DMS 273 treated with DMSO at 0.1 percent for 48 hours (cell line): ENCODE data around the gene CD79A.
A peak's percentile ranks its signal among the peaks of the same experiment; 100 is the strongest.

Source experiments
- DNase-seq: peaks from one replicate; lab custom pipeline; 2025; lab: John Stamatoyannopoulos, UW

The CD79A gene

DNA sequence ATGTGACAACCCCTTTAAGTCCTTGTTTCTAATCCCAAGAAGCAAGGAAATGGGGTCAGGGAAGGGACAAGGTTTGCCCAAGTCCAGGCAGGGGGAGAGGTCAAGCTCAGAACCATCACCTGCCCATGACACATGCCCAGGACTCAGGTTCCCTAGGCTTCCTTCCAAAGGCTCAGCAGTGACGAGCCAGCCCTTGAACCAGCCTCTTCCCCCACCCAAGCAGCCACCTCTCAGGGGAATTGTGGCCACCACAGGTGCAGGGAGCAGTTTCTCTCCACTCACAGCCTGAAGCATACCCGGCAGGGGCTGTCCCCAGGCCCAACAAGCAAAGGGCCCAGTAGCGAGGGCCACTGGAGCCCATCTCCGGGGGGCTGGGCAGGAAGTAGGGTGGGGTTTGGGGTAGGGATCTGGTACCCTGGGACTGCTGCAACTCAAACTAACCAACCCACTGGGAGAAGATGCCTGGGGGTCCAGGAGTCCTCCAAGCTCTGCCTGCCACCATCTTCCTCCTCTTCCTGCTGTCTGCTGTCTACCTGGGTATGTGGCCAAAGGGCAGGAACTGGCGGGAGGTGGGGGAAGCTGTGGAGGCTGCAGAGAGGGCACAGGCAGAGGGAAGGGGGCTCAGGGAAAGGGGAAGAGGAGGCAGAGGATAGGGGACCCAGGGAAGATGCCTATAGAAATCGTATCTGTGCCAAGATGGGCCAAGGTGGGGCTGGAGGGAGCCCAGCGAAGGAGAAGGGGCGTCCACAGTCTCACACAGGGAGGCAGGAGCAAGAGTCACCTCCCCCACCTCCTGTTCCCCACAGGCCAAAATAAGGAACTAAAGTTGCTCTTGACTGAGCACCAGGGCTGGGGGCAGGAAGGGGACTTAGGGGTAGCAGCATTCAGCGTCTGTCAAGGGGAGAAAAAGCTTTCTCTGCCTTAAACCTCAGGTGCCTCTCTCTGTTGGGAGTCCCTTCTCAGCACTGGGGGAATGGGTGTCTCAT, at the start of gene CD79A:
CD79A (plus strand) TSS at position 433 of the 986 bp plus-strand sequence; CDS start at position 459, 26 bp downstream.
- no peak for DNase-seq

DNA sequence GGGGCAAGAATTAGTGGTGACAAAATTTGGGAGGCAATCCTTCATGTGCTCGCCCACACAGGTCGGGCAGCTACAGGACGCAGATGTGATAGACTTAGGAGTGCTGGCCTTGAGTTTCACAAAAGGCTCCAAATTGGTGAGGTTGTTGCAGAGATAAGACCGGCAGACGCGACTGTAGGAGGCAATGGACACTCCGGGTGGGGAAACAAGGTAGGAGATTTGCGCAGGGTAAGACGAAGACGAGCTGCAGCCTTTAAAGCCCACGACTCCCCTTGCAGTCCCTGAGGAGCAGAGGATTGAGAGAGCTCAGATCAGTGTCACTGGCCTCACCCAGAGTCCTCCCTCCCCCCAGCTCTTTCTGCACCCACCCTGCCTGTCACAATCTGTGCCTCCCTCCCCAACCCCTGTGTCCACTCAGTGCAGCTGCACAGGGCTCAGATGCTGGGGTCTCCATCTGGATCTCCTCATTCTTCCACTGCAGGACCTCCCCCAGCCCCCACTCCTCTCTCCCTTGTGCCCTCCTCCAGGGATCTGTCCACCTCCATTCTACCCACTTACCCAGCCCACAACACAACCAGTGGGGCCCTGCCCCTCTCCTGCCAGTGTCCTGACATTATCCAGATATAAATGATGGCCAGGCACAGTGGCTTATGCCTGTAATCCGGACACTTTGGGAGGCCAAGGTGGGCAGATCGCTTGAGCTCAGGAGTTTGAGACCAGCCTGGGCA, 38.9 kb upstream of the CD79A start:
- DNase-seq = no peak

DNA sequence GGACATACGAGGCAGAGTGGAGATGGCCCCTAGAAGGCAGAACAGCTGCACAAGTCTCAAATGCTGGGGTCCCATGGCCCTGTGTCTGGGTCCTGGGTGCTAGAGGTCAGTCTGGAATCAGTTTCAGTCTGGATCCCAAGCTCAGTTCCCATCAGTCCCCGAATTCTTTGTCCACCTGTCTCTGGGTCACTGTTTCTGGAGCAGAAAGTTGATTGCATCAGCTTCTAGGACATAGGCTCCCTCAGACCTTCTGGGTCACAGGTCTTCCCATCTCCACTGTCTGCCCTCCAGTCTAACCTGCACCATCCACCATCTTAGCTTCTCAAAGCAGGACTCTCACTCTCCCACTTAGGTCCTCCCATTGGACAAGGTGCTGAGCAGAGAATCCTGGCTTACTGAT, 37.9 kb upstream of the CD79A start:
- DNase-seq = no peak

DNA sequence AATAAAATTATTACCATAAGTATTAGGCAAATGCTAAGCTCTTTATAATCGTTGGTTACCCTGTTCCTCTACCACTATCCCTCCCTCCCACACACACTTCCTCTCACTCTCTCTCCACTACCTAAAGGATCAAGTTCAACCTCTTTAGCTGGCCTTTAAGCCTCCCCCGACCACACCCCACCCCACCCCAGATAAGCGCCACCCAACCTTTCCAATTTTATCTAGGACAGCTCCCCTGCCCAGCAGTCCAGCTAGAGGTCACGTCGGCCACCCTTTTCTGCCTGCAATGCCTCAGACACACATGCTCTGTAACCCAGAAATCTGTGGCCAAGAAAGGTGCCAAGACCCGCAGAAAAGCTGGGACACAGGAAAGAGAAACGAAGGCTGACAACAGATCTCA, 33.7 kb upstream of the CD79A start:
- no peak for DNase-seq

DNA sequence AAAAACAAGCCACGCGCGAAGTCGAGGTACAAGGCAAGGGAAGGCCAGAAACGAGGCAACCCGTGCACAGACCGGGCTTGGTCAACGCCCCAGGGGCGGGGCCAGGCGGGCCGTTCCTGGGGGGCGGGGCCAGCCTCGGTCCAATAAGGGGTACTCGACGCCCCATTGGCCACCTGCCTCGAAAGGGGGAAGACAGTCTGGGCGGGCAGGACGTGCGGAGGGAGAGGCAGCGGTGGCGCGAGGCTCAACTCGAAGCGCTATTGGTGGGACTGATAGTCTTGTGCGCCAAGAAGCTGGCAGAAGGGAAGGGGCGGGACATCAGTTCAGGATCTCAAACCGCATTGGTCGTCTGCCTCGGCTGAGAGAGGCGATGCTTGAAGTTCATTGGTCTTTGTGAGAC, 32.5 kb upstream of the CD79A start, which contains the start of gene LYPD4:
LYPD4 (minus strand) TSS at position 83 of the 400 bp plus-strand sequence. CDS start 5,398 bp downstream, outside the sequence.
- no peak for DNase-seq

DNA sequence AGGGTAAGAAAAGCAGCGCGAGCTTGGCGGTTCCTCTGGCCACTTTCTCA, 32.3 kb upstream of the CD79A start, which contains the start of gene DMRTC2:
DMRTC2 (plus strand) TSS at position 42 of the 50 bp plus-strand sequence. CDS start 2,387 bp downstream, outside the sequence.
- no peak for DNase-seq

DNA sequence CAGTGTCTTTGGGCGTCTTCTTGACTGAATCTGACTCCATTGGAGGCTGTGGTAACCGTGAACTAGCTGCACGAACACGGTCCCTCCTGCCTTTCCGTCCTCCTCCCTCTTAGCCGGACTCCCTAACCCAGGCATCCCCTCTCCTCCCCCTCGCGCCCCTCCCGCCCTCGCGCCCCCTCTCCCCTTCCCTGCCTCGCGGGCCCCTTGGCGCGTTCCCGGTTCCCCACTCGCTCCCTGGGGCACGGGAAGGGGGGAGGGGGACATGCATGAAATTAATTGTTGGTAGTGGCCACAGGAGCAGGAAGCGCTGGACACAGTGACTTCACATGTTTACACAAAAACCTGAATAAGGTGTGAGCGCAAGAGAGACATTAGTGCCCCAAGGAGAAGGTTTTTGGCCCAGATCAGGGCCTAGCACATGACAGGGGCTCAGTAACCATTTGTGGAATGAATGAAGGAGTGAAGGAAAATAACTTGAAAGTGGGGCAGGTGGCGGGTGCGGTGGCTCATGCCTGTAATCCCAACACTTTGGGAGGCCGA, 32.0 kb upstream of the CD79A start:
- no peak for DNase-seq

DNA sequence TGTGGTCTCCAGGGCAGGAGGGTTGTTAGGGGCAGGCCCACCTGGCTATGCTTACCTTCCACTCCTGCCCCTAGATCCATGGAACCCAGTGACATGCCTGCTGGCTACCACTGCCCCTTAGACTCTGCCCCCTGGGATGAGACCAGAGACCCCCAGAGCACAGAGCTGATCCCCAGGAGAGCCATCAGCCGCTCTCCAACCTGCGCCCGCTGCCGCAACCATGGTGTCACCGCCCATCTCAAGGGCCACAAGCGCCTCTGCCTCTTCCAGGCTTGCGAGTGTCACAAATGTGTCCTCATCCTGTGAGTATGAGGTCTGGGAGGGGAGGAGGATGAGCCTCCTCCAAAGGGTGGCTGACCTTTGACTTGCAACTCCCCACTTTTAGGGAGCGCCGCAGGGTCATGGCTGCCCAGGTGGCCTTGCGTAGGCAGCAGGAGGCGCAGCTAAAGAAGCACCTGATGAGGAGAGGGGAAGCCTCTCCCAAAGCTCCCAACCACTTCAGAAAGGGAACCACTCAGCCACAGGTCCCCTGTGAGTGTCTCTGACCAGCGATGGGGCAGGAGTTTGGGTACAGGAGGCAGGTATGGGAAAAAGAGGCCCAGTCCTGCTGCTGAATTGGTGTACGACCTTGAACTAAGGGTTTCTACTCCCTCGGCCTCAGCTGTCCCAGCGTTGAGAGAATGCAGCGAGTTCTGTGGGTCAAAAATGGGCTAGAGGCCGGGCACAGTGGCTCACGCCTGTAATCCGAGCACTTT, 29.6 kb upstream of the CD79A start:
- DNase-seq = no peak

DNA sequence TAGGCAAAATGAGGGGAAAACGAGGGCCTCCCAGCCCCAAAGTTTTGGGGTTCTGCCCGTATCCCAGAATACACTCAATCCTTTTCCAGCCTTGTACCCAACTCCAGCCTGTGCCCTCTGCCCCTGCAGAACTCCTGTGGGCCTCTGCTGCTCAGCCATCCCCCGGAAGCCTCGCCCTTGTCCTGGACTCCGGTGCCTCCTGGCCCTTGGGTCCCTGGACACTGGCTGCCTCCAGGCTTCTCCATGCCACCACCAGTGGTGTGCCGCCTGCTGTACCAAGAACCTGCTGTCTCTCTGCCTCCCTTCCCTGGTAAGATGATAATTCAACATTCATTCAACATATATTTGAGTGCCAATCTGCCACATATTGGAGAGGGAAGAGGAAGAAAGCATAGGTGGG, 28.4 kb upstream of the CD79A start:
- no peak for DNase-seq

DNA sequence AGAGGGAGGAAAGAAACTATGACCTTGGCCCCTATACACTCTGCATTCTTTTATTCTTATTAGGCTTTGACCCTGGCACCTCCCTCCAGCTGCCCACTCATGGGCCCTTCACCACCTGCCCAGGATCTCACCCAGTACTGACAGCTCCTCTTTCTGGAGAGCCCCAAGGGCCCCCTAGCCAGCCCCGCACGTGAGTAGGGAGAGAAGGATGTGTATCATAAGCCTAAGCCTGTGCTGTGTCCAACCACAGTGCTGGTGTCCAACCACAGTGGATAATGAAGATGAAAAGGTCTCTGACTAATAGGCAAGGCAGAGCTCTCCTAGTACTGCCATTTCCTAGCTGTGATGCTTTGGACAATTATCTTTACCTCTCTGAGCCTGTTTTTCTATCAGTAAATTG, 28.0 kb upstream of the CD79A start:
- DNase-seq = no peak

DNA sequence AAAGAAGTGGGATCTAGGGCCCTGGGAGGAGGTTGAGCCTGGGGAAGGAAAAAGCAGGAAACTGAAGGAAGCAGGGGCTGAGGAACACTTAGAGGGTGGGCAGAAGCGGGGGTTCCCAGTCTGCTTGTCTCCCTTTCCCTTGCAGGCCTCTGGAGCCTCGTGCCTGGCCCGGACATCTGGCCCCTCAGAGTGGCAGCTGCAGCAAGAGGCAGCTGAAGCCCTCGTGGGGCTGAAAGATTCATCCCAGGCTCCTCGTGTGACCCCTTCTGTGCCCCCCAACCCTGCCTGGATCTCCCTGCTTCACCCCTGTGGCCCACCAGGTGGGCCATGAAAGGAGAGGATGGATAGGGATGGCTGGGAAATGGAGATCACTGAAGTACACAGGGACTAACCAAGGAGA, 26.7 kb upstream of the CD79A start:
- DNase-seq = no peak

DNA sequence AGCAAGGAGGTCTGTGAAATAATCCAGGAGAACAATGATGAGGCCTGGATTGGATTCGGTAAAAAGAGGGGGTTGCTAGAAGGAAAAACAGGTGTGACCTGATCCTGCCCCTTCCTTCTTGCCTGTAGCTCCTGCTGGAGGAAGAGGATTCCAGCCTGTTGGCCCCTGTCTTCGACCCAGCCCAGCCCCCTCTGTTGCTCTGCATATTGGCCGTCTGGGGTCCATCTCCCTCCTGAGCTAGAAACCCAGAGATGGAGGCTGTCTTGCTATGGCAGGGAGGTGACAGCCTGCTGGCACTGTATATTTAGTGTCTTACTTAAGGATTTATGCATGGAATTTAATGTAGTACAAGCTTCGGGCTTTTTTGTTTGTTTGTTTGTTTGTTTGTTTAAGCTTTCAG, 25.6 kb upstream of the CD79A start:
- no peak for DNase-seq

DNA sequence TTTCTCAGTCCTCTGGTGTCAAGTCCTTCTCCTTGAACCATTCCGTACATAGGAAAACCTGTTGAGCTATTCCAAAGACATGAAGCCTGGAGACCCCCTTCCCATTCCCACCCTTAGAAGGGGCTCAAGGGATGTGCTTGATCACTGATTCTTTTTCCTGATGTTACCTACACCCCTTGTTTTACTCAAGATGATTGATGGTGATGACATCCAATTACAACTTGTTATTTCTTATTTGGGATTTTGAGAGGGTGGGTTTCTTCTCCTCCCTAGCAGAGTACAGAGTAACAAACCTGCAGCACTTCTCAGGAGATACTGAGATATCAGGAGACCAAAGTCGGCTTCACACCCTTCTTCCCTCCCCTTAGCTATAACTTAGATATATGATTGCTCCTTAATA, 23.7 kb upstream of the CD79A start:
- DNase-seq = no peak

DNA sequence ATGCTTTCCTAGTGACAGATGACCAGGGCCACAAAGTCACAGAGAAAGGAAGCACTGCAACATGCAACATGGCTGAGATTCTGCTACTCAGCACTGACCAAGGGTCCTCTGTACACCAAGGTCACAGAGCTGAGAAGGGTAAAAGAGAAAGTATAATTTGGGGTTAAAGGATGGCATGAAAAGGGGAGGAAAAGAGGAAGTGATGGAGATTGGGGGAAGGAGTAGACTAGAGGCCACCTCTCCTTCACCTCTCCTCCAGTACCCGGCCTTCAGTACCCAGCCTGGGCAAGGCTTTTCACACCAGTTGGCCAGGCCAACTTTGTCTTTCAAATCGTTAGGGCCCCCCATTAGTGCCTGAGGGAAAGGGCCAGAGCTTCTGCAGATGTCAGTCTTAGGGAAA, 23.3 kb upstream of the CD79A start:
- DNase-seq = no peak

DNA sequence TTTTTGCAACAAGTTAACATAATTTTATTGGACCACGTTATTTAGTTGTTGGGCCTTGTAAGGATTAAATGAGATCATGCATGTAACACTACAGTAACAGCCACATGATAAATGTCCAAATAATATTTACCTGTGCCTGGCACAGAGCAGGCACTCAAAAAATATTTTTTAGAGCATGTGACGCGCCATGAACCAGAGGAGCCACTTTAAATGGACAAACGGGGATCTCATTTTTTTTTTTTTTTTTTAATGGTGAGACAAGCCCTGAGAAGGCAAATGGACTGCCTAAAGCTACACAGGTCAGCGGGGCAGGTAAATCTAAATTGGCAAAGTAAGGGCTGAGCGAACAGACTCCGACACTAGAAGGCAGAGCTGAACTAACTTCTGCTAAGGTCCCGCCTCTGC, 17.9 kb upstream of the CD79A start:
- DNase-seq = no peak

DNA sequence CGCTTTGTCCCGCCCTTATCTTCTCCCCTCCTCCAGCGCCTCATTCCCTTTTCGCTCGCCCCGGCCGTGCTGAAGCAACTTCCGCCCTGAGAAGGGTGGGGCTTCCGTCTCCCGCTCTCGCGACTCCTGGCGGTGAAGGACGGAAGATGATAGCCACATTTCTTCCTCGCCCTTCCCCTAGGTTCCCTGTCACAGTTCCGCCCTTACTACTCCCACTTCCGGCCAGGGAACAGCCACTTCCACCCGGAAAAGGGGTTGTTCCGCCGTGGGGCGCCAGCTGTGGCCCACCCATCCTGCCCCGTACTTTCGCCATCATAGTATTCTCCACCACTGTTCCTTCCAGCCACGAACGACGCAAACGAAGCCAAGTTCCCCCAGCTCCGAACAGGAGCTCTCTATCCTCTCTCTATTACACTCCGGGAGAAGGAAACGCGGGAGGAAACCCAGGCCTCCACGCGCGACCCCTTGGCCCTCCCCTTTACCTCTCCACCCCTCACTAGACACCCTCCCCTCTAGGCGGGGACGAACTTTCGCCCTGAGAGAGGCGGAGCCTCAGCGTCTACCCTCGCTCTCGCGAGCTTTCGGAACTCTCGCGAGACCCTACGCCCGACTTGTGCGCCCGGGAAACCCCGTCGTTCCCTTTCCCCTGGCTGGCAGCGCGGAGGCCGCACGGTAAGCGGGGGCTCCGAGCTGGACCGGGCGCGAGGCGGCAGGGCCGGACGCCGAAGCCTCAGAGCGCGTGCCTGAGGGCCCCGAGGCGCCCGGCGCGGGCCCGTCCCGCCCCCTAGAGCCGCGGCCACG, 17.3 kb upstream of the CD79A start, which contains the start of gene RPS19:
RPS19 (plus strand) TSS at position 638 of the 801 bp plus-strand sequence. CDS start 520 bp downstream, outside the sequence.
- DNase-seq = peak; percentile 95

DNA sequence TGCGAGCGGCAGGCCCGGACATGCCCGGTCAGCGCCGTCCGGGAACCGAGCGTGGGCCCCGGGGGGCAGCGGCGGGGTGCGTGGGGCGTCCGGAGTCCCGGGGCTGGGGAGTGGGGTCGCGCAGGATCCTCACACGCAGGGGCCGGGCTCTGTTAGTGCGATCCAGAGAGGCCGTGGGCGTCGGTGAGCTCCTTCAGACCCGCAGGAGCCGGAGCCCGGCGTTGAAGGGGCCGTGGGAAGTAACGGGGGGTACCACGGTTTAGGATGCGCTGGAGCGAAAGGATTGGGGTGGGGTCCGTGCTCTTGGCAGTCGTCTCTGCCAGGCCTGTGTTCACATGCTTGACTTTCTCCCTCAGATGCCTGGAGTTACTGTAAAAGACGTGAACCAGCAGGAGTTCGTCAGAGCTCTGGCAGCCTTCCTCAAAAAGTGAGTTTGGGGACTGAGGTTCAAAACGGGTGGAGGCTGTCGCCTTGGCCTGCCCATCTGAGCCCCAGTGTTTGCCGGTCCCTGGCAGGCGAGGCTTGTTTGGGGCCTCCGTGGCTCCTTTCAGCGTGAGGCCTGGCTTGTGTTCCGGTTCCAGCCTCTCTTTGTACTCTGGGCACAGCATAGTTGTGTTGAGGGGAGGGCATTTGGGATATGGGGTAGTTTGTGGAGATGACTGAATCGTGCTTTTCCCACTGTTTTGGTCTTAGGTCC, 16.5 kb upstream of the CD79A start:
- no peak for DNase-seq

DNA sequence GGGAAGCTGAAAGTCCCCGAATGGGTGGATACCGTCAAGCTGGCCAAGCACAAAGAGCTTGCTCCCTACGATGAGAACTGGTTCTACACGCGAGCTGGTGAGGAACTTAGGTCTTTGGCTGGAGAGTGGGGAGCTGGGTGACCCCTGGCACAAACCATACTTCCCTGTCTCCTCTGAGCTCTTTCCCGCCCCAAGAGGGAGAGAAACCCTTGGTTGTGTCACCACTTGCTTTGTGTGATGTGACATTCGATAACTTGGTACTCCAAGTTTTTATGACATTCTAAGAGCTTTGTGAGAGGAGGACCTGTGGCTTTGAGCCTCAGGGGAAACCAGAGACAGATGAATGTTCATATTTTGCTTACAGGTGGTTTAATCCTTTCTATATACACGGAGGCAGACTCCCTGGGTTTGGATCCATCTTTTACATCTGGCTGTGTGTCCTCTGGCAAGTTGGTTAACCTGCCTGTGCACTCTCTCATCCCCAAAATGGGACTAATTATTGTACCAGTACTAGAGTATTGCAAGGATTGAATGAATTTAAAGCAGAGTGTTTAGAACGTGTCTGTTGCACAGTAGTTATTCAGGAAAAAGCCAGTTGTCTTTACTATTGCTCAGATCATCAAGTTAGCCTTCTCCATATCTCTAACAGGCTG, 15.8 kb upstream of the CD79A start:
- DNase-seq = no peak

DNA sequence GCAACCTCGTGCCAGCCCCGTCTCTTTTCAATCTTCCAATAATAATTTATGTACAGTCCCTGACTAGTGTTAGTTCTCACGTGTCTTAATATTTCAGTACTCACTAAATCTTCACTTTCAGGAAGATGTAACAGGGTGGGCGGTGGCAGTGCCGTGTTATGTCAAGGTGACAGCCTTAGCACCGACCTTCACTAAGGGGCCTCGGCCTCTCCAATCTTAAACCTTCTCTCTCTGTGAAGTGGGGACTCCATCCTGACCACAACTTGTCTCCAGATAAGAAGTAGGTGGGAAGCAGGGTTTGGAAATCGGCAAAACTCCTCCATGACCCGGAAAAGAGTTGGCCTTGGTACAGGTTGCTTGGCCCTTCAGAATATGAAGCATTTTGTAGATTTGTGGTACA, 15.2 kb upstream of the CD79A start:
- no peak for DNase-seq

DNA sequence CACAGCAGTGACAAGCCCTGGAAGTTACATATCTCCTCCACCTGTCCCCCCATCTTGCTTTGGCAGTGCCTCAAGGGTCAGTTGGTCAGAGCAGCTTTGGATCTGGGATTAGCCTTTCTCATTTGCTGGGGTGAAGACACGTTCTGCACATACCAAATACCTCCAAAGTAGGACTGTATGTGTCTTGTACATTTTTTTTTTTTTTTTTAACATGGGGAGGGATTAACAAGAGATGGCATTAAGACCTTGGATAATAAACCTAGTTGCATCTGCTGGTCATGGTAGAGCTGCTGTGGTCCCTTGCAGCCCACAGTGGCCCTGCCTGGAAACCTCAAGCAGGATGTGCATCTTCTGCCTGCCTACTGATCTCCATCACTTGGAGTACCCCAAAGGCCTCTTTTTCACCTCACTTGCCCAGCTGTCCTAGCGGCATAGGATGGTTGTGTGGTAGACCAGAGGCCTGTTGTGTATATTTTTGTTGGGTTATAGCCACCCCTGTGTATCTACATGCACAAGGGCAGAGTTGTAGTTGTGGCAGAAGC, 14.6 kb upstream of the CD79A start:
- no peak for DNase-seq
